NCI-H2107 (cell line): Measurements from ENCODE around the gene GAD1.

Source experiments
- DNase-seq: peaks from one replicate; lab custom pipeline; 2025; lab: John Stamatoyannopoulos, UW

Gene GAD1

GRCh38 chr2:170818036-170818751 lies 1.5 kb downstream of the GAD1 start:
- no peak for DNase-seq

GRCh38 chr2:170818752-170819470 lies 2.2 kb downstream of the GAD1 start:
- DNase-seq: no peak

- DNase-seq: no peak
Measured at GRCh38 chr2:170819680-170820664, 3.3 kb downstream of the GAD1 start.

- DNase-seq: no peak
Measured at GRCh38 chr2:170820757-170821530, 4.3 kb downstream of the GAD1 start.

- DNase-seq: no peak
Measured at GRCh38 chr2:170821531-170822289, 5.0 kb downstream of the GAD1 start.

GRCh38 chr2:170822290-170823087 lies 5.8 kb downstream of the GAD1 start:
- DNase-seq: no peak

- DNase-seq: no peak
Measured at GRCh38 chr2:170823088-170823897, 6.6 kb downstream of the GAD1 start.

GRCh38 chr2:170823898-170824215 lies 7.2 kb downstream of the GAD1 start:
- no peak for DNase-seq

- DNase-seq: no peak
Measured at GRCh38 chr2:170824526-170825015, 7.9 kb downstream of the GAD1 start.

- no peak for DNase-seq
Measured at GRCh38 chr2:170827841-170828532, 11.3 kb downstream of the GAD1 start.

- DNase-seq: no peak
Measured at GRCh38 chr2:170828533-170828916, 11.8 kb downstream of the GAD1 start.

- no peak for DNase-seq
Measured at GRCh38 chr2:170829036-170829435, 12.3 kb downstream of the GAD1 start.

GRCh38 chr2:170830166-170830565 lies 13.5 kb downstream of the GAD1 start:
- DNase-seq: no peak

- DNase-seq: no peak
Measured at GRCh38 chr2:170831115-170831514, 14.4 kb downstream of the GAD1 start.

GRCh38 chr2:170836027-170836426 lies 19.3 kb downstream of the GAD1 start:
- no peak for DNase-seq

GRCh38 chr2:170840717-170841210 lies 24.1 kb downstream of the GAD1 start:
- no peak for DNase-seq

GRCh38 chr2:170842785-170843184 lies 26.1 kb downstream of the GAD1 start:
- no peak for DNase-seq

- no peak for DNase-seq
Measured at GRCh38 chr2:170843656-170844055, 27.0 kb downstream of the GAD1 start.
